IMR-90 (cell line): ENCODE data around the gene SMOC1. TPM values are rescaled to one million over a fixed set of nuclear protein-coding genes. Genes with fewer than 3 reads are reported as not detected.

Experiments used
- ATAC-seq: fragments of 200-7000 bp; cut with Tn5 transposase; 2 replicates; pipeline ENCODE4 v1.9.1; 2020; ENCODE audit warnings: low read depth, mild to moderate bottlenecking, moderate library complexity
- BruUV-seq: library from RNA; stranded (reverse); fragments of 400-500 nt; replicated peaks from 2 replicates; lab custom pipeline; 2021; lab: Mats Ljungman, UMichigan
- CTCF ChIA-PET: fragments of 300-600 bp; formaldehyde crosslinking; extraction: SDS; loops from one replicate; lab custom pipeline; 2021; ENCODE audit warnings: antibody characterized with exemption; lab: Yijun Ruan, JAX
- POLR2A ChIA-PET: fragments of 300-600 bp; sonication (Branson Sonifier 250); formaldehyde crosslinking; loops from one replicate; lab custom pipeline; 2022; ENCODE audit warnings: antibody characterized with exemption; ENCODE audit not compliant: unreplicated experiment; lab: Charles Lee
- DNase-seq: peaks from one replicate; pipeline ENCODE4 v3.0.0; 2013
- H2AFZ ChIP-seq: replicated peaks from 2 replicates; pipeline ENCODE3; 2013; ENCODE audit warnings: low read length, mild to moderate bottlenecking; ENCODE audit not compliant: poor library complexity
- H2AK5ac ChIP-seq: 2 replicates; pipeline ENCODE4 v1.6.1; 2013; ENCODE audit warnings: low read depth, low read length, inconsistent platforms
- H2AK9ac ChIP-seq: replicated peaks from 2 replicates; pipeline ENCODE3; 2013; ENCODE audit warnings: mild to moderate bottlenecking, low read depth, low read length, moderate library complexity; ENCODE audit not compliant: poor library complexity
- H2BK120ac ChIP-seq: 2 replicates; pipeline ENCODE4 v1.6.1; 2013; ENCODE audit warnings: low read depth, low read length, inconsistent platforms
- H2BK15ac ChIP-seq: 3 replicates; pipeline ENCODE4 v1.6.1; 2013; ENCODE audit warnings: low read depth, low read length, inconsistent platforms
- H2BK20ac ChIP-seq: 2 replicates; pipeline ENCODE4 v1.6.1; 2013; ENCODE audit warnings: low read depth, mild to moderate bottlenecking, inconsistent platforms, low read length, moderate library complexity
- H2BK5ac ChIP-seq: 2 replicates; pipeline ENCODE4 v1.6.1; 2013; ENCODE audit warnings: mild to moderate bottlenecking, low read depth, low read length, inconsistent platforms; ENCODE audit not compliant: poor library complexity, severe bottlenecking
- H3K14ac ChIP-seq: replicated peaks from 2 replicates; pipeline ENCODE4 v1.6.1; 2013; ENCODE audit warnings: low read depth, low read length, inconsistent platforms
- H3K18ac ChIP-seq: 2 replicates; pipeline ENCODE4 v1.6.1; 2013; ENCODE audit warnings: low read depth, low read length, control low read depth
- H3K23ac ChIP-seq: 2 replicates; pipeline ENCODE4 v1.6.1; 2013; ENCODE audit warnings: low read depth, low read length, inconsistent platforms
- H3K27ac ChIP-seq: 2 replicates; pipeline ENCODE4 v1.5.1; 2013; ENCODE audit warnings: mild to moderate bottlenecking, control low read depth, low read length; ENCODE audit not compliant: insufficient read depth
- H3K27me3 ChIP-seq: 2 replicates; pipeline ENCODE4 v1.6.1; 2013; ENCODE audit warnings: low read length; ENCODE audit not compliant: control insufficient read depth, insufficient read depth
- H3K36me3 ChIP-seq: 2 replicates; pipeline ENCODE4 v1.6.1; 2013; ENCODE audit warnings: low read length, mixed read lengths; ENCODE audit not compliant: control insufficient read depth, insufficient read depth
- H3K4ac ChIP-seq: 2 replicates; pipeline ENCODE4 v1.6.1; 2013; ENCODE audit warnings: low read depth, low read length, inconsistent platforms
- H3K4me1 ChIP-seq: 2 replicates; pipeline ENCODE4 v1.6.1; 2013; ENCODE audit warnings: low read length, mixed read lengths; ENCODE audit not compliant: control insufficient read depth, insufficient read depth
- H3K4me2 ChIP-seq: 2 replicates; pipeline ENCODE4 v1.6.1; 2013; ENCODE audit warnings: low read depth, mild to moderate bottlenecking, control low read depth, low read length, moderate library complexity
- H3K4me3 ChIP-seq: 2 replicates; pipeline ENCODE4 v1.5.1; 2013; ENCODE audit warnings: low read depth, mild to moderate bottlenecking, control low read depth, low read length, moderate library complexity; ENCODE audit not compliant: insufficient read depth
- H3K56ac ChIP-seq: 2 replicates; pipeline ENCODE4 v1.6.1; 2013; ENCODE audit warnings: low read length, inconsistent platforms; ENCODE audit not compliant: insufficient read depth; ENCODE audit errors: extremely low read depth
- H3K79me1 ChIP-seq, 2 experiments: 2 replicates each; pipeline ENCODE4 v1.6.1; 2013; ENCODE audit warnings: low read length in 2 of 2, inconsistent platforms in 1 of 2, low read depth in 1 of 2
- H3K9ac ChIP-seq: 2 replicates; pipeline ENCODE4 v1.6.1; 2013; ENCODE audit warnings: low read depth, low read length, control low read depth
- H3K9me1 ChIP-seq: 2 replicates; pipeline ENCODE4 v1.6.1; 2013; ENCODE audit warnings: low read length, inconsistent platforms; ENCODE audit not compliant: insufficient read depth
- H3K9me3 ChIP-seq: 2 replicates; pipeline ENCODE4 v1.6.1; 2013; ENCODE audit warnings: low read length; ENCODE audit not compliant: control insufficient read depth, insufficient read depth
- H4K20me1 ChIP-seq: 2 replicates; pipeline ENCODE4 v1.6.1; 2013; ENCODE audit warnings: low read length, inconsistent platforms; ENCODE audit not compliant: insufficient read depth
- H4K5ac ChIP-seq: 2 replicates; pipeline ENCODE4 v1.6.1; 2013; ENCODE audit warnings: mild to moderate bottlenecking, low read depth, low read length, control low read depth
- H4K8ac ChIP-seq, 2 experiments: 2 replicates each; pipeline ENCODE4 v1.6.1; 2013; ENCODE audit warnings: low read depth in 2 of 2, low read length in 2 of 2, control low read depth in 1 of 2, inconsistent platforms in 1 of 2
- H4K91ac ChIP-seq: 2 replicates; pipeline ENCODE4 v1.6.1; 2013; ENCODE audit warnings: low read depth, low read length, inconsistent platforms; ENCODE audit not compliant: insufficient read depth
- BHLHE40 ChIP-seq: fragments of 150-350 bp; IDR thresholded peaks from 2 replicates; pipeline ENCODE4 v1.6.1; 2016; ENCODE audit warnings: mild to moderate bottlenecking, low read depth, low read length
- CEBPB ChIP-seq: IDR thresholded peaks from 2 replicates; pipeline ENCODE4 v1.6.1; 2012; ENCODE audit warnings: low read depth, low read length, improper control_type of control experiment
- CHD1 ChIP-seq: IDR thresholded peaks from 2 replicates; pipeline ENCODE4 v1.6.1; 2012; ENCODE audit warnings: low read depth, low read length, improper control_type of control experiment
- ELK1 ChIP-seq: fragments of 150-350 bp; IDR thresholded peaks from 2 replicates; pipeline ENCODE4 v1.6.1; 2016; ENCODE audit warnings: low read depth, mild to moderate bottlenecking, low read length, moderate library complexity, borderline replicate concordance
- FOS ChIP-seq: fragments of 150-350 bp; IDR thresholded peaks from 2 replicates; pipeline ENCODE4 v1.6.1; 2016; ENCODE audit warnings: low read depth, low read length
- MAZ ChIP-seq: IDR thresholded peaks from 2 replicates; pipeline ENCODE4 v1.6.1; 2012; ENCODE audit warnings: low read depth, mild to moderate bottlenecking, low read length, improper control_type of control experiment, moderate library complexity, borderline replicate concordance
- MXI1 ChIP-seq: IDR thresholded peaks from 2 replicates; pipeline ENCODE4 v1.6.1; 2012; ENCODE audit warnings: low read depth, mild to moderate bottlenecking, low read length, moderate library complexity, borderline replicate concordance
- NFE2L2 ChIP-seq: fragments of 150-350 bp; IDR thresholded peaks from 2 replicates; pipeline ENCODE4 v1.6.1; 2016; ENCODE audit warnings: low read depth, mild to moderate bottlenecking, low read length
- POLR2A ChIP-seq: IDR thresholded peaks from 2 replicates; pipeline ENCODE4 v1.6.1; 2012; ENCODE audit warnings: mild to moderate bottlenecking, low read depth, low read length
- RAD21 ChIP-seq: IDR thresholded peaks from 2 replicates; pipeline ENCODE4 v1.6.1; 2012; ENCODE audit warnings: low read length, improper control_type of control experiment
- RCOR1 ChIP-seq: IDR thresholded peaks from 2 replicates; pipeline ENCODE4 v1.6.1; 2012; ENCODE audit warnings: mild to moderate bottlenecking, low read length, improper control_type of control experiment; ENCODE audit not compliant: insufficient replicate concordance
- RFX5 ChIP-seq: IDR thresholded peaks from 2 replicates; pipeline ENCODE4 v1.8.0; 2012; ENCODE audit warnings: low read depth, mild to moderate bottlenecking, low read length, moderate library complexity
- USF2 ChIP-seq: fragments of 150-350 bp; IDR thresholded peaks from 2 replicates; pipeline ENCODE4 v1.6.1; 2017; ENCODE audit warnings: mild to moderate bottlenecking, antibody characterized with exemption, low read length, low read depth
- WGBS, 2 experiments: methylation state at CpG; one replicate each; pipeline versions ENCODE4 v1.1.5 to v1.1.7; 2013; ENCODE audit warnings: missing lambda C conversion rate in 2 of 2; ENCODE audit not compliant: insufficient read length in 1 of 2; ENCODE audit errors: extremely low coverage in 2 of 2; 5-methylcytosine and 5-hydroxymethylcytosine counted together
- dilution Hi-C: fragments of 300-500 bp; cut with HindIII; formaldehyde crosslinking; loops from one replicate; pipeline ENCODE4 v1.14.3; 2018; ENCODE audit warnings: low sequenced_read_pairs; ENCODE audit not compliant: unreplicated experiment
- in situ Hi-C: fragments of 300-500 bp; cut with MboI; formaldehyde crosslinking; loops from 3 replicates; pipeline ENCODE4 v1.14.3; 2019; ENCODE audit warnings: low sequenced_read_pairs, inconsistent platforms, mixed read lengths
- intact Hi-C: fragments of 100-400 bp; cut with micrococcal nuclease; formaldehyde crosslinking; loops from 2 replicates; pipeline ENCODE4 v1.10.0; 2022
- polyA plus RNA-seq, 3 experiments: library from polyadenylated mRNA; depleted of rRNA; stranded (reverse); fragments of >200 nt; gene quantifications; 2 replicates each; pipeline ENCODE4 v1.2.3, GENCODE V29; 2012; ENCODE audit warnings: low replicate concordance in 1 of 3
- total RNA-seq: library from RNA; depleted of rRNA; stranded (reverse); fragments of >200 nt; gene quantifications from 2 replicates; pipeline ENCODE4 v1.2.3, GENCODE V29; 2012

SMOC1 gene
- total and polyA plus RNA-seq, 2 of the 4 experiments (the other 2 are of a cell fraction): 0.90 to 4.1 TPM

GRCh38 chr14:69931960-69932359 lies 52.7 kb downstream of the SMOC1 start:
- H3K4me2 ChIP-seq: no peak overlapping the region
- no CpG with 5 or more reads among the region's 12 CpGs for WGBS, 2 experiments
- H3K4me3 ChIP-seq: no peak overlapping the region
- in situ Hi-C loops: no loop called here
- no peak overlapping the region for H3K18ac ChIP-seq
- no peak overlapping the region for H2BK5ac ChIP-seq
- peaks cover 7% of the 10 kb centered on the region for H3K36me3 ChIP-seq
- peaks cover 6% of the 10 kb centered on the region; the same call in 1 of the 2 replicates for H3K9me1 ChIP-seq
- H2AK9ac ChIP-seq: no peak overlapping the region
- DNase-seq (no peak), ATAC-seq (no peak)
- H2AK5ac ChIP-seq: no peak overlapping the region
- no peak overlapping the region for H2BK20ac ChIP-seq
- no peaks in the 10 kb centered on the region for H3K27me3 ChIP-seq
- H3K9ac ChIP-seq: no peak overlapping the region
- dilution Hi-C loops: no loop called here
- intact Hi-C loops: no loop called here
- no peak overlapping the region for H2AFZ ChIP-seq
- TF ChIP-seq ELK1 (no peak), RFX5 (no peak), FOS (no peak), BHLHE40 (no peak), MXI1 (no peak), MAZ (no peak), RAD21 (no peak), NFE2L2 (no peak), CHD1 (no peak), POLR2A (no peak), CEBPB (no peak), USF2 (no peak), RCOR1 (no peak)
- H4K8ac ChIP-seq: no peak overlapping the region
- H4K20me1 ChIP-seq: no peaks in the 10 kb centered on the region
- ChIA-PET POLR2A (interaction anchor here (0.5 kb wide), 1 partner anchor 54 kb away, joined by 4 read pairs; no protein-coding TSS in a partner anchor), CTCF (interaction anchor here (1.5 kb wide), 1 partner anchor 9 kb away, joined by 6 read pairs; no protein-coding TSS in a partner anchor)
- H3K79me1 ChIP-seq: 0 out of 4 replicates have a peak, but pooled peaks cover 0 to 1% of the 10 kb centered on the region in 2 experiments
- no peak overlapping the region for H3K27ac ChIP-seq
- H3K9me3 ChIP-seq: no peaks in the 10 kb centered on the region
- no peak overlapping the region for H4K5ac ChIP-seq
- no TSS peak for BruUV-seq
- H3K56ac ChIP-seq: no peak overlapping the region
- no peak overlapping the region for H3K14ac ChIP-seq
- no peak overlapping the region for H2BK120ac ChIP-seq
- no peak overlapping the region; the same call in 1 of the 2 replicates for H4K91ac ChIP-seq
- no peak overlapping the region for H3K23ac ChIP-seq
- peaks cover 12% of the 10 kb centered on the region for H3K4me1 ChIP-seq
- no peak overlapping the region for H2BK15ac ChIP-seq
- no peak overlapping the region for H3K4ac ChIP-seq
